Measurements from ENCODE around the gene TYW1.
"Not testable (repeated sequence)": the region's sequence is repeated elsewhere in the genome, so short reads cannot be mapped to it uniquely, and the experiment has no call there.

TYW1 gene

GRCh38 chr7:66996444-66997191 is at the start of gene TYW1:
TSS of gene TYW1 (plus strand) at chr7:66996833. CDS start at chr7:66996979, 146 bp downstream.
- in situ Hi-C loops (cut with MboI; ENCODE audit: low sequenced_read_pairs): not testable (repeated sequence)

DNA sequence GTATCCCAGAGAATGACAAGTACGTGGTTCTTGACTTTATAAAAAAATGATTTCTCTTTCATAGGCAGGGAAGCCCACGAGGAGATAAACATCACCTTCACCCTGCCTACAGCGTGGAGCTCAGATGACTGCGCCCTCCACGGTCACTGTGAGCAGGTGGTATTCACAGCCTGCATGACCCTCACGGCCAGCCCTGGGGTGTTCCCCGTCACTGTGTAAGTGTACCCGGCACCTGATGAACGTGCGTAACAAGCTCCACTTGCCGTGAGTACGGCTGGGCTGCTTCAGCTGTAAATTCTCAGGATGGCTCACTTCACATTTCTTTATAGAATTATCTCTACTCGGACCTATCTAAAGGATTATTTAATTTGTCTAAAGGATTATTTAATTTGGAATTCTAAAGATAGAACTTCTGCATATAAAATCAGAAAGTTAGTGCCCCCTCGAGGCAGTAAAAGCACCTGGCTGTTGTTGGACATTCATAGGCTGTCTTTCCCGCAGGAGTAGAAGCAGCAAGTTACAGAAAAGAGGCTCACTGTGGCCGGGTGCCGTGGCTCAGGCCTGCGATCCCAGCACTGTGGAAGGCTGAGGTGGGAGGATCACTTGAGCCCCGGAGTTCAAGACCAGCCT is 48.0 kb upstream of the TYW1 start:
- in situ Hi-C loops (cut with MboI; ENCODE audit: low sequenced_read_pairs): loop anchor here (25.0 kb wide), 1 partner anchor 361 kb away; no protein-coding TSS in a partner anchor

DNA sequence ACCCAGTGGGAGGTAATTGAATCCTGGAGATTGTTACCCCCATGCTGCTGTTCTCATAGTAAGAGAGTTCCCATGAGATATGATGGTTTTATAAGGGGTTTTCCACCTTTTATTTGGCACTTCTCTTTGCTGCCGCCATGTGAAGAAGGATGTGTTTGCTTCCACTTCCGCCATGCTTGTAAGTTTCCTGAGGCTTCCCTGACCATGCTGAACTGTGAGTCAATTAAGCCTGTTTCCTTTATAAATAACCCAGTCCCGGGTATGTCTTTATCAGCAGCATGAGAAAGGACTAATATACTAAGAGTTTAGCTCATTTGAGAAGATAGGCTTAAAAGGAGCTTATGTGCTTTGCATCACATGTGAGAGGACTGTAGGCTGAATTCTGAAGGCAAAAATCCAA is 46.3 kb upstream of the TYW1 start:
- in situ Hi-C loops (cut with MboI; ENCODE audit: low sequenced_read_pairs): no loop called here

- in situ Hi-C loops (cut with MboI; ENCODE audit: low sequenced_read_pairs): no loop called here
Measured at GRCh38 chr7:66950763-66951162, 45.9 kb upstream of the TYW1 start.

- in situ Hi-C loops (cut with MboI; ENCODE audit: low sequenced_read_pairs): no loop called here
Measured at GRCh38 chr7:66952343-66953043, 44.1 kb upstream of the TYW1 start.

- in situ Hi-C loops (cut with MboI; ENCODE audit: low sequenced_read_pairs): no loop called here
Measured at GRCh38 chr7:66953044-66953427, 43.6 kb upstream of the TYW1 start.

- in situ Hi-C loops (cut with MboI; ENCODE audit: low sequenced_read_pairs): no loop called here
Measured at GRCh38 chr7:66957595-66958290, 38.9 kb upstream of the TYW1 start.

- in situ Hi-C loops (cut with MboI; ENCODE audit: low sequenced_read_pairs): no loop called here
Measured at GRCh38 chr7:66958538-66959350, 37.9 kb upstream of the TYW1 start.

DNA sequence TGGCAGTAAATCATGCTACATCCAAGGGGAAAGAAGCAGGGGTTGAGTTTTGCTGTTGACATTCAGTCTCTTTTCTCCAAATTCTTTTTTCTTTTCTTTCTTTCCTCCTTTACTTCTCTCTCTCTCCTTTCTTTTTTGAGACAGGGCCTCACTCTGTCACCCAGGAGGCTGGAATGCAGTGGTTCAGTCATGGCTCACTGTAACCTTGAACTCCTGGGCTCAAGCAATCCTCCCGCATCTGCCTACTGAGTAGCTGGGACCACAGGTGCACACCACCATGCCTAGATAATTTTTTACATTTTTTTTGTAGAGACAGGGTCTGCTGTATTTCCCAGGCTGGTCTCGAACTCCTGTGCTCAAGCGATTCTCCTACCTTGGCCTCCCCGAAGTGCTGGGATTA is 36.4 kb upstream of the TYW1 start:
- in situ Hi-C loops (cut with MboI; ENCODE audit: low sequenced_read_pairs): no loop called here

- in situ Hi-C loops (cut with MboI; ENCODE audit: low sequenced_read_pairs): no loop called here
Measured at GRCh38 chr7:66961096-66961495, 35.5 kb upstream of the TYW1 start.

DNA sequence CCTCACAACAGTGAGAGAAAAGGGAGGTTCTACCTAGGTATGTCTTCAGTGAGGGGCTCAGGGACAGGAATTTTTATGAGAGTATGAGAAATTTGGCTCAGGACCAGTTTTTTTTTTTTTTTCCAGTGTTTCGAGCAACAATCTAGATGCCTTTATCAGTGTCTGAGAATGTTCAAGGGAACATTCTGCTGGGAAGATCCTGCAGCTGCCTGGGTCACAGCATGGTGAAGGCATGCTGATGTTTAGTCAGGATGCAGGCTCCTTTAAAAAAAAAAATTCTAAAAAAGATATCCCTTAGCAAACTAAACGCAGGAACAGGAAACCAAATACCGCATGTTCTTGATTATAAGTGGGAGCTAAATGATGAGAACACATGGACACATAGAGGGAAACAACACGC is 32.2 kb upstream of the TYW1 start:
- in situ Hi-C loops (cut with MboI; ENCODE audit: low sequenced_read_pairs): no loop called here

DNA sequence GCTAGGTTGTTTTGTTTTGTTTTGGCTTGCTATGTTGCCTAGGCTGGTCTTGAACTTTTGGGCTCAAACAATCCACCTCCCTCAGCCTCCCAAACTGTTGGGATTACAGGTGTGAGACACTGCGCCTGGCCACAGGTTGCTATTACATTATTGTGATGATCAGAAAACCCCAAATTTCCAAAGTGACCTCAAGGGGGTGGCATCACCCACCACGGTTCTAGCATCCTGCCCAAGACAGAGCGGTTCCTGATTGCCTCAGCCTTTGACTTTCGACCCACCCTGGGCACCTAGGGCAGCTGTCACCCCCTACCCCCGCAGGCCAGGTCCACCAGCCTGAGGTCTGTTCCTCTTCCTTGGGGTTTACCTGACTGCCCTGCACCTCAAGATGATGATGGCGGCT is 29.6 kb upstream of the TYW1 start:
- in situ Hi-C loops (cut with MboI; ENCODE audit: low sequenced_read_pairs): no loop called here

GRCh38 chr7:66969001-66969400 is 27.6 kb upstream of the TYW1 start:
- in situ Hi-C loops (cut with MboI; ENCODE audit: low sequenced_read_pairs): not testable (repeated sequence)

DNA sequence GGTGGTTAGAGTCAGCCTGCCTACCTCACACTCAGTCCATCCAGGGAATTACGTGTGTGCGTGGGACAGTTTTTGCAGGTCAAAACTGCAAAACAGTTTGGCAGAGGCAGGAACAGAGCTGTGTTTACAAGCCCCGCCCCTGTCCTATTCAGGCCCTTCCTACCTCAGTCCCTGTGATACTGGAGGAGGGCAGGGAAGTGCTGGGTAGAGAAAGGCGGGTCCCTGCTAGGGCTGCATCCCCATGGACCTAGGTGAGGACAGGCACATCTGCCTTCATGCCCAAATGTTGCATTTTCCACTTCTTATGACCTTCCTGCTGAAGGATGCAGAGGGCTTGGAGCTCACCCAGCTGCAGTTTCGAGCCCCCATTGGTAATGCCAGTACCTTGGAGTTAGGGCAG is 26.3 kb upstream of the TYW1 start:
- in situ Hi-C loops (cut with MboI; ENCODE audit: low sequenced_read_pairs): no loop called here

DNA sequence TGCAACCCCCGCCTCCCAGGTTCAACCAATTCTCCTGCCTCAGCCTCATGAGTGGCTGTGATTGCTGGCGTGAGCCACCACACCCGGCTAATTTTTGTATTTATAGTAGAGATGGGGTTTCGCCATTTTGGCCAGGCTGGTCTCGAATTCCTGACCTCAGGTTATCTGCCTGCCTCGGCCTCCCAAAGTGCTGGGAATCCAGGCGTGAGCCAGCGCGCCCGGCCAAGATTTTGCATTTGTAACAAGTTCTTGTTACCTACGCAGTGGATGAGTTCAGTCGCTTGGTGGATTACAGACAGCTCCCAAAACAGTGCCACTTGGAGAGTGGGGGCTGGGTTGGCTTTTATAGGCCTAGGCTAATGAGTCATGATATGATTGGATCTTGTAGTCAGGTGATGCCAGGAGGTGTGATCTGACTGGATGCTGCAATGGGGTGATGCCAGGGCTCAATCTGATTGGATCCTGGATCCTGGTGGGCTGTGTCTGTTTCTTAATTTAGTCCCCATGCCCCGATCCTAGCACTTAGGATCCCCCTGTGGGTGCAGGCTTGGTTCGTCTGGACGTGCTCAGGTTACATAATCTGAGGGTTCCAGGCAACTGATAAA is 21.5 kb upstream of the TYW1 start:
- in situ Hi-C loops (cut with MboI; ENCODE audit: low sequenced_read_pairs): no loop called here

DNA sequence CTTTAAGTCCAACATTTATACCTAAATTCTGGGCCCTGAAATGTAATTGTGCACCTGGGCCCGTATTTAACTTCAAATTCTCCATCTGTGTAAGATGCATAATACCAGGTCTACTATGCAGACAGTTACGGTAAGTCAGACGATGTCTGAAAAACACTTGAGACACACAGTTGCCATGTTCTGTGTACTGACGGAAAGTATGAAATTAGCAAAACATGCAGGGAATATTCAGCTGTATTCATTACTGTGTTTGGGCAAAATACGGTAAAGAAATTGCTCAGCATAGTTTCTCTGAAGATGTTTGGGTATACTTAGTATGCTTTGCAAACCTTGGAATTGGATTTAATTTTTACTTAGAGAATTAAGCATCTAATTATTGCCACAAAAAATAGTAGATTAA is 18.3 kb upstream of the TYW1 start:
- in situ Hi-C loops (cut with MboI; ENCODE audit: low sequenced_read_pairs): not testable (repeated sequence)

GRCh38 chr7:66979013-66979412 is 17.6 kb upstream of the TYW1 start:
- in situ Hi-C loops (cut with MboI; ENCODE audit: low sequenced_read_pairs): not testable (repeated sequence)

GRCh38 chr7:66980336-66980735 is 16.3 kb upstream of the TYW1 start:
- in situ Hi-C loops (cut with MboI; ENCODE audit: low sequenced_read_pairs): not testable (repeated sequence)

GRCh38 chr7:66989552-66989951 is 7.1 kb upstream of the TYW1 start:
- in situ Hi-C loops (cut with MboI; ENCODE audit: low sequenced_read_pairs): not testable (repeated sequence)

DNA sequence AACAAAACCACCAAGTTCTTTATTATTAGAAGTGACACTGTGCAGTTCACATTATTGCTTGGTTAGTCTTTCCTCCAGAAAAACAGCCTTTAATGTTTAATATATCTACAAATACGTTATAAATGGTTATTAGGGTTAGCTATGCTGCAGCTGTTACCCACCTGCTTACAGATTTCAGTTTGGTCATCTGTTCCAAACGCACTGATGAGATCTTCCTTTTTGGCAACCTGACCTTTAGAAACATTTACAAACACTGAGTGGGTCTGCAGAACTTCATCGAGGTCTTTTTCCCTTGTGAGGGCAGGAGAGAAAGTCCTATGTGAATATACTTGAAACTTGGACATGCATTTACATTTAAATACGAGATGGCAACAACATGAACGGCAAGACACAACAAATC is 2.6 kb upstream of the TYW1 start:
- in situ Hi-C loops (cut with MboI; ENCODE audit: low sequenced_read_pairs): not testable (repeated sequence)
